ENCODE data around the gene EEF1A1. TPM values are rescaled to one million over a fixed set of nuclear protein-coding genes. Genes with fewer than 3 reads are reported as not detected.
A peak's percentile ranks its signal among the peaks of the same experiment; 100 is the strongest.

EEF1A1 gene
- total RNA-seq, 1 donor from 2014 or later, result 8,108 TPM

GRCh38 chr6:73515204-73515655 is 5.6 kb downstream of the EEF1A1 start:
- Histone ChIP-seq H3K27ac (peak overlapping the region; percentile 54), H3K4me3 (no peak overlapping the region), H3K9me3 (no peaks in the 10 kb centered on the region), H3K27me3 (no peaks in the 10 kb centered on the region), H3K36me3 (peaks cover 4 to 46% of the 10 kb centered on the region in 2 donors), H3K4me1 (peaks cover 47% of the 10 kb centered on the region)
- intact Hi-C loops (cut with DNase I), result no loop called here
- no peak for DNase-seq (ENCODE audit: extremely low spot score in 2 of 2)
- no peak for TF ChIP-seq POLR2AphosphoS5 (IDR thresholded peaks at IDR 0.05; ENCODE audit: insufficient read depth in 1 of 2, low read depth in 1 of 2)
- no peak for TF ChIP-seq POLR2A (IDR thresholded peaks at IDR 0.05)

GRCh38 chr6:73514746-73515110 is 6.1 kb downstream of the EEF1A1 start:
- H3K36me3 ChIP-seq, result peaks cover 4 to 46% of the 10 kb centered on the region in 2 donors
- no peak for DNase-seq (ENCODE audit: extremely low spot score in 2 of 2)
- no peaks in the 10 kb centered on the region for H3K9me3 ChIP-seq
- intact Hi-C loops (cut with DNase I), result loop anchor here (5.0 kb wide), 1 partner anchor 93 kb away; no protein-coding TSS in a partner anchor
- peaks cover 46% of the 10 kb centered on the region for H3K4me1 ChIP-seq
- no peak overlapping the region for H3K4me3 ChIP-seq
- peak overlapping the region; percentile 54 for H3K27ac ChIP-seq
- TF ChIP-seq POLR2AphosphoS5 (IDR thresholded peaks at IDR 0.05; ENCODE audit: insufficient read depth in 1 of 2, low read depth in 1 of 2) (no peak), POLR2A (IDR thresholded peaks at IDR 0.05) (no peak), CTCF (IDR thresholded peaks at IDR 0.05) (no peak)
- no peaks in the 10 kb centered on the region for H3K27me3 ChIP-seq

- Histone ChIP-seq H3K9me3 (no peaks in the 10 kb centered on the region), H3K4me1 (peaks cover 34% of the 10 kb centered on the region), H3K27me3 (no peaks in the 10 kb centered on the region), H3K36me3 (peaks cover 4 to 34% of the 10 kb centered on the region in 2 donors), H3K27ac (no peak overlapping the region), H3K4me3 (no peak overlapping the region)
- DNase-seq (ENCODE audit: extremely low spot score in 2 of 2), result no peak
- intact Hi-C loops (cut with DNase I), result loop anchor here (5.0 kb wide), 1 partner anchor 94 kb away; no protein-coding TSS in a partner anchor
- TF ChIP-seq POLR2A (IDR thresholded peaks at IDR 0.05) (no peak), POLR2AphosphoS5 (IDR thresholded peaks at IDR 0.05; ENCODE audit: insufficient read depth in 1 of 2, low read depth in 1 of 2) (no peak), CTCF (IDR thresholded peaks at IDR 0.05) (no peak)
Observed at GRCh38 chr6:73513496-73513854, 7.4 kb downstream of the EEF1A1 start.

- no peak overlapping the region for H3K4me3 ChIP-seq
- peaks cover 0 to 21% of the 10 kb centered on the region in 2 donors for H3K36me3 ChIP-seq
- H3K27ac ChIP-seq, result no peak overlapping the region
- no peaks in the 10 kb centered on the region for H3K27me3 ChIP-seq
- DNase-seq (ENCODE audit: extremely low spot score in 2 of 2), result no peak
- H3K4me1 ChIP-seq, result peaks cover 20% of the 10 kb centered on the region
- TF ChIP-seq CTCF (IDR thresholded peaks at IDR 0.05) (no peak), POLR2AphosphoS5 (IDR thresholded peaks at IDR 0.05; ENCODE audit: insufficient read depth in 1 of 2, low read depth in 1 of 2) (no peak), POLR2A (IDR thresholded peaks at IDR 0.05) (no peak)
- intact Hi-C loops (cut with DNase I), result loop anchor here (5.0 kb wide), 1 partner anchor 96 kb away; no protein-coding TSS in a partner anchor
- H3K9me3 ChIP-seq, result no peaks in the 10 kb centered on the region
Observed at GRCh38 chr6:73511796-73512195, 9.0 kb downstream of the EEF1A1 start.

GRCh38 chr6:73509851-73510250 is 11.0 kb downstream of the EEF1A1 start:
- intact Hi-C loops (cut with DNase I), result loop anchor here (5.0 kb wide), 1 partner anchor 97 kb away; no protein-coding TSS in a partner anchor
- Histone ChIP-seq H3K27ac (no peak overlapping the region), H3K4me1 (peaks cover under 1% of the 10 kb centered on the region), H3K36me3 (peaks cover 0 to 1% of the 10 kb centered on the region in 2 donors), H3K9me3 (no peaks in the 10 kb centered on the region), H3K4me3 (no peak overlapping the region), H3K27me3 (no peaks in the 10 kb centered on the region)
- TF ChIP-seq POLR2A (IDR thresholded peaks at IDR 0.05) (no peak), CTCF (IDR thresholded peaks at IDR 0.05) (no peak), POLR2AphosphoS5 (IDR thresholded peaks at IDR 0.05; ENCODE audit: insufficient read depth in 1 of 2, low read depth in 1 of 2) (no peak)
- DNase-seq (ENCODE audit: extremely low spot score in 2 of 2), result no peak
